CD4-positive, alpha-beta T cell treated with Interleukin-6 for 4 hours (primary cell): ENCODE data around the gene BEND7.
"Not testable (repeated sequence)": the region's sequence is repeated elsewhere in the genome, so short reads cannot be mapped to it uniquely, and the experiment has no call there.

Experiments
- DNase-seq: peaks from one replicate; pipeline ENCODE4 v3.0.0-alpha.2; 2020; ENCODE audit warnings: mixed read lengths

Gene BEND7

DNA sequence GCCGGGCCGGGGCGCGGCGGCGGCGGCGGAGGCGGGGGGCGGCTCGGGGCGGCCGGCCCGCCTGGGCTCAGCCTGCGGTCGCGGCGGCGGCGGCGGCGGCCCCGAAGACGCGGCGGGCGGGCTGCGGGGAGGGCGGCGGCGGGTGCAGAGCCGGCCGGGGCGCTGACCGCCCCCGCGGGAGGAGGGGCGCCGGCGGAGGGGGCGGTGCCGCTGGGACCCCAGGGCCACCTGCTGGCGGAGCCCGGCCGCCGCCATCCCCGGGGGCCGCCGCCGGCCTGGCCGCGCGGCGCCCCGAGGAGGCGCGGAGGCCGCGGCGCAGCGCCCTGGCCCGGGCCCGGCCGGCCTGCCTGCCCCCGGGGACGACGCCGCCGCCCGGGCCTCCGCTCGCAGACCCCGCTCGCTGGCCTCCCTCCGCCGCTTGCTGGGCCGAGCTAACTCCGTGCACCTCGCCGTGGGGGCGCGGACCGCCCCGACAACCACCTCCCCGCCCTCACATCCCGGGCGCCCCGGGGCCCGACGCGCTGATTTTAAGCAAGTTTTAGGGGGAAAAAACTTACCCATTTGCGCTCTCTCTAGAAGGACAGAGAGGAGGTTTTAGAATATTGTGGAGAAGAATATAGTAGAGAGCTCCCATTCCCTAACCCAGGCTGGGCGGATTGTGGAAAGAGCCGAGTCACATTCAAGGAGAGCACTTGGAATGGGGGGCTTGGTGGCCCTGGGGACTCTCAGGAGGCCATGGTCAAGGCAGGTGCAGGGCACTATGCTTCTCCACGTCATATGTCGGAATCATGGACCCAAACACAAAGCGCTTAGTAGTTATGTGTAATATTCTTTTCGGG, at the start of gene BEND7:
TSS of gene BEND7 (minus strand) at position 140 of the 839 bp plus-strand sequence. CDS start 481 bp downstream, outside the sequence.
- DNase-seq: peak; percentile 4

- no peak for DNase-seq
These were observed 45.1 kb upstream of the BEND7 start for GRCh38 chr10:13573960-13574359.

DNA sequence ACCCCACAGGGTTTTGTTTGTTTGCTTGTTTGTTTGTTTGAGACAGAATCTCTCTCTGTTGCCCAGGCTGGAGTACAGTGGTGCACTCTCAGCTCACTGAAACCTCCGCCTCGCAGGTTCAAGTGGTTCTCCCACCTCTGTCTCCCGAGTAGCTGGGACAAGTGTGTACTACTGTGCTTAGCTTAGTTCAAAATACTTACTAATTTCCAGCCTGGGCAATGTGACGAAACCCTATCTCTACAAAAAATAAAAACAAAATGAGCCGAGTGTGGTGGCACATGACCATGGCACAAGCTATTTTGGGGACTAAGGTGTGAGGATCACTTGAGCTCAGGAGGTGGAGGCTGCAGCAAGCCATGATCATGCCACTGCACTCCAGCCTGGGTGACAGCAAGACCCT, 42.7 kb upstream of the BEND7 start:
- no peak for DNase-seq

GRCh38 chr10:13567030-13567429, 38.2 kb upstream of the BEND7 start:
- DNase-seq: no peak

DNA sequence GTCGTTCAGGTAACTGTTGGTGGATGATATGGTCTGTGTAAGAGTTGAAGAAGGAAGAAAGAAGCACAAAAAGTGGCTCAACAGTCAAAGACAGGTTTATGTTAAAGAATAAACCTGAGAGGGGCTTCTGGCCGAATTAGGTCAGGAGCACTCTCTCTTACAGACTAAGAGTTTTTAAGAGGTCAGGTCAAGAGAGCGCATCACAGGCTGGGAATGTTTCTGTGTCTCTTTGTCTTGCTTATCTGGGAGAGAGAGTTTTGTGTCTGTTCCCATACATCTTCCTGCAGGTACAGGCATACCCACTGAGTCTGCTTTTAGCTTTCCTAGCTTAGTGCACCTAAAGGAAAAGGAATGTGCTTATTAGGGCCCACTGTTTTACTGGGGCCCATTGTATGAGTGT, 35.8 kb upstream of the BEND7 start:
- no peak for DNase-seq

GRCh38 chr10:13563481-13564445, 34.9 kb upstream of the BEND7 start:
- DNase-seq: no peak

- DNase-seq: no peak
These were observed 31.8 kb upstream of the BEND7 start for GRCh38 chr10:13560597-13560996.

- DNase-seq: no peak
These were observed 30.4 kb upstream of the BEND7 start for GRCh38 chr10:13559124-13559700.

DNA sequence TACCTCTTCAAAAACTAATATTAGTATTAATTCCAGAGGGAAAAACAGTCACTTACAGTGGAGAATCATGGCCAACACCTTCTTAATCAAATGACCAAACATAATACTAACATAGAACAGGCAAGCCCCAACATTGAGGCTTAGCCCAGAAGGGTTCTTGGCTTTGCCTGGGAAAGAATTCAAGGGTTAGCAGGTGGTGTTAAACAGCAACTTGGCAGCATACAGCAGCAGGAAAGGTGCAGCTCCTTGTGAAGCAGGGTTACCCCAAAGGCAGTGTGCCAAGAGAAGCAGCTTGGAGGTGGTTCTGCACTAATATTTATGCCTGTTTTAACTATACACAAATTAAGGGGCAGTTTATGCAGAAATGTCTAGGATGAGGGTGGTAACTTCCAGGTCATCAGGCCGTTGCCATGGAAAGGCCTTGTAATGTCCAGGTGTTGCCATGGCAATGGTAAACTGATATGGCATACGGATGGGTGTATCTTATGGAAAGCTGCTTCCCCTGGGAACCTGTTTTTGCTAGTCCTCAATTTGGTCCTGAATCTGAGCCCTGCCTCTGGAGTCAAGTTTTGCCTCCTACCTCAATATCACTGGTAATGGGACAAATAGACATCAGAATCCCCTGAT, 27.2 kb upstream of the BEND7 start:
- DNase-seq: no peak

GRCh38 chr10:13550802-13551201, 22.0 kb upstream of the BEND7 start:
- DNase-seq: no peak

DNA sequence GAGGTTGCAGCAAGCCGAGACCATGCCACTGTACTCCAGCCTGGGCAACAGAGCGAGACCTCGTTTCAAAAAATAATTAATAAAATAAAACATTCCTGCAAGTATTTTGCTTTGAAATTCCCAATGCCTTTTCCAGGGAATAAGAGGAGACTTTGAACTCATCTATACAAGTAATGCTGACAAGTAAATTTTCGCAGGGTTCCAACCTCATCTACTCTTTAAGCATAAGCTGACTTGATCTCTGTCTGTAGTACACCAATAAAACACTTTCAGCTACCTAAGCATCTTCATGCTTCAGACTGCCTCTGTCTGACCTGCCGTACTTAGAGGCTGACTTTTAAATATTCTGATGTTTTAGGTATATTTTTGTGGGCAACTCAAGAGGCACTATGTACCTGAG, 13.7 kb upstream of the BEND7 start:
- no peak for DNase-seq

DNA sequence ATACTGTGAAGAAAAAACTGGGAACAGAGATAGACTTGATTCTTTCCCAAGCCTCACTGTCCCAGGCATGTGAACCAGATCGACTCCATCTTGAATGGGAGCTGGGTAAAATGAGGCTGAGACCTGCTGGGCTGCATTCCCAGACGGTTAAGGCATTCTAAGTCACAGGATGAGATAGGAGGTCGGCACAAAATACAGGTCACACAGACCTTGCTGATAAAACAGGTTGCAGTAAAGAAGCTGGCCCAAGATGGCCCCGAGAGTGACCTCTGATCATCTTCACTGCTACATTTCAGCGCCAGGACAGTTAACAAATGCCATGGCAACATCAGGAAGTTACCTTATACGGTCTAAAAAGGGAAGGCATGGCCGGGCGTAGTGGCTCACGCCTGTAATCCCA, 9.2 kb upstream of the BEND7 start:
- DNase-seq: not testable (repeated sequence)

GRCh38 chr10:13536674-13537366, 8.0 kb upstream of the BEND7 start:
- peak; percentile 9 for DNase-seq

- DNase-seq: no peak
These were observed 6.5 kb upstream of the BEND7 start for GRCh38 chr10:13535346-13535745.

GRCh38 chr10:13529714-13529973, 830 bp upstream of the BEND7 start:
- no peak for DNase-seq

DNA sequence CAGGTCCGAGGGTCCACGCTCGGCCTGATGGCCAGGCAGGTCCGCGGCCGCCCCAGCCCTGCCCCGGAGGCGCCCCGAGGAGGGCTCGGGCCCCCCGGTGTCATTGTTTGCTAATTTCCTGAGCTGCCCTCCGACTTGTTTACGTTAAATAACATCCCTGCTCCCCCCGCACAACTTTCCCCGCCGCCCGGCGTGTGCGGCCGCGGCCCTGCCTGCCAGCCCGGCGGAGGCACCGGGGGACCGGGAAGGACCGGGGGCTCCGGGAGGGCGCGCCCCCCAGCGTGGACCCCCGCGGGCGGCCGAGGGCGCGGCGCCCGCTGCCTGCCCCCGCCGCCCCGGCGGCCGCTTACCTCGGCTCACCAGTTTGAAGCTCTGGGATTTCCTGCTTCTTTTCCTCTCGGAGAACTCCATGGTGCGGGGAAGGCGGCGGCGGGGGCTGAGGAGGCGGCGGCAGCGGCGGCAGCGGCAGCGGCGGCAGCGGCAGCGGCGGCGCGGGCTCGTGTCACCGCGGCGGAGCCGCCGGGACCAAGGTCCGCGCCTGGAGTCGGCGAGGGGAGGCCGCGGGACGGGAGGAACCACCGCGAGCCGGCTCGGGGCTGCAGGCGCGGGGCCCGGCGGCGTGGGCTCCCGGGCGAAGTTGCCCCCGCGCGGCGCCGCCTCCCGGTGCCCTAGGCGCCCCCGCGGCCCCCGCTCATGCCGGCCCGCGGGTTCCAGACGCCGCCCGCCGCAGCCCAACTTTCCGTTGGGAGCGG, 515 bp downstream of the BEND7 start:
- DNase-seq: no peak

DNA sequence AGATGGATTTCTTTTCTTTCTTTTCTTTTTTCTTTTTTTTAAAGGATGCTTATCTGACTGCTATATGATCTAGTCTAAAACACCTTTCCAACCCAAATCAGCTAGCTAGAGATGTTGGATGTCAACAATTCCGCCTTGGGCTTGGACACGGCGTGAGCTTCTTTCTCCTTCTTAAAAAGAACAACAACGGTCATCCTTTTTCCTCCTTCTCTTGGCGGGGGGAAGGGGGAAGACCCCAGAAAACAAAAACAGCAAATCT, 1.0 kb downstream of the BEND7 start:
- no peak for DNase-seq

DNA sequence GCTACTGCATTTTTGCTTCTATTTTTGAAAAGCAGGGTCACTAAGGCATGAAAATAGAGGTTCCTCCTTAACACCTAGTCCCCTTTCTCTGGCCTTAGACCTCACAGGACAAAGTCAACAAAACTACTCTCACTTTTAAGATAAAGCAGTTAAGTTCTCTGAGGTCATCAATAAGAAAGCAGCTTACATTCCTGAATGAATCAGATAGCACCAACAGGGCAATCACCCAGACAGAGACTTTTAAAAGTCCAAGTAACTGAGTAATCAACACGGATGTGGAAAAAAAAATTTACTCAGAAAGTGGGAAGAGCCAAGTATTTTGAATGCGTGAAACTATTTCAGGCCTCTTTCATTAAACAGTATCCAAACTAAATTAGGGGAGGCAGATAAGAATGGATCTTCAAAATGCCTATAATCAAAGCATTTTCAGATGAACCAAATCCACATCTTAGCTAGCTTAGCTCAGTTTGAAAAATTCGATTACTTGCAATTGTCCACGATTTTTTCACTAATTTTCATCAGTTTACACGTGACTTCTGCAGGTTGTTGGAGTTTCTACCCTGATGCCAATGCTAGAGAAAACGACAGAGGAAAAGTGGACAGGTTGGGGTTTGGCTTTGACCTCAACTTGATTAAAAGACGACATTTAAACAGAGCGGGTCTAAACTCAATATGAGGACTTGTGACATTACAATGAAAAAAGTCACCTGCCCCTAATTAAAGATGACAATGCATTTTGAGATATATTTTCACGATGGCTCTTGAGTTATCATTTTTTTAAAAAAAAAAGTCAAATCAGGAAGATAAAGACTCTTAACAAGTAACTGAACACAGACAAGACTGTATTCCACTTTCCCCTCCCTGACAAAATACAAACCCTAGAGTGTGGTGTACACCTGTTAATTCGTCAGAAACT, 1.6 kb downstream of the BEND7 start:
- no peak for DNase-seq

DNA sequence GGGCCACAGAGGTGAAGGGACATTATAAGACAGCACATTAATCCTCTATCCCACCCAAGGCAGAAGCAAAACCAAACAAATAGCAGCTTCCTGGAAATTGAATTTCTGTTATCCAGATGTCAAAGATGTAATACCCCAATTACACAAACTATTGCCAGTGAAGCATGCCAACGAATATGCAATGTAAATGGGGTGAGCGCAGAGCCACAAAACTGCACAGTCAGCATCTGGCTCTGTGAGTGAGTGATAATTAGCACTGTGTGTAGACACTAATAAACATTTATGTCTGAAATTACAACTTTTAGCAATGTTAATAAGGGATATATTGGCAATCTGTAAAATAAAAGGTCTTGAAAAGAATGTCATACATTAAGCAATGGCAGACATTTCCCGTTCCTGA, 3.2 kb downstream of the BEND7 start:
- DNase-seq: no peak

DNA sequence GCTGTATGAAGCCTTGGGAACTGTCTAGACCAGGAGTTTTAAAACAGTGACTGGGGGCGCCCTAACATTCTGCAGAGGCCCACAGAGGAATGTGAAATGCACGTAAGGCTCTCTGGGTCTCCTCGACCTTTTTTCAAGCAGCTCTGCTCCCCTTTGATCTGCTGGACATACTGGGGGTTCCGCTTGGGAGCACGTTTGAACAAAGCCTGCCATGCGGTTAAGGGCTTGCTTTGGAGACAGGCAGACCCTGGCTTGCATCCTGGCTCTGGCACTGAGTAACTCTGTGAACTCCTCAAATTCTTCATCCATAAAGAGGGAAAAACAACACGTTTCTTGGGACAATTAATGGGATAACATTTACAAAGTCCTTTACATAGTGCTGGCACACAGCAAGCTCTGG, 7.8 kb downstream of the BEND7 start:
- no peak for DNase-seq

DNA sequence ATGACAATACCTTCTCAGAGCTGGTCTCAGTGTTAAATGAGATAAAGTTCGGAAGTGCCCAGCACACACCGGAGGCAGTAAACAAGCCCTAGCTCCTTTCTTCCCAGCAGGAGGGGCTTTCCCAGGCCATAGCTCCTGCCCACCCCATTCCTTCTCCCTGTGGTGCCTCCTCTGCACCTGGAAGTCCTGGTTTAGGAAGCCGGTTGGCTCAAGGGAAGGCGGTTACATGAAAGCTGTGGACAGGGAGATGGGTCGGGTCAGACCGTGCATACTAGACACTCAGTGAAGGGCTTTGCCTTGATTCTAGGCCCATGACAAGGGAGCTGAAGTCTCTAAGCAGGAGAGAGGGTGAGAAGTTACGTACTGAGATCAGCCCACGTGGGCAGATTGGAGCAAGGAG, 8.6 kb downstream of the BEND7 start:
- no peak for DNase-seq
